GM23248 (cell line): ENCODE data around the gene ADGRF1. TPM values are rescaled to one million over a fixed set of nuclear protein-coding genes. Genes with fewer than 3 reads are reported as not detected.

Experiments
- DNase-seq: peaks from one replicate; pipeline ENCODE4 v3.0.0-alpha.2; 2015
- H2AFZ ChIP-seq: fragments of 200-600 bp; sonication (generic); 2 replicates; pipeline ENCODE4 v1.6.1; 2016; ENCODE audit warnings: antibody characterized with exemption
- H3F3A ChIP-seq: fragments of 200-600 bp; sonication (generic); 2 replicates; pipeline ENCODE4 v1.6.1; 2016; ENCODE audit warnings: mild to moderate bottlenecking, antibody characterized with exemption, mixed run types; ENCODE audit not compliant: insufficient read depth
- H3K27ac ChIP-seq: fragments of 200-600 bp; sonication (generic); 2 replicates; pipeline ENCODE4 v1.5.1; 2016; ENCODE audit warnings: mild to moderate bottlenecking
- H3K27me3 ChIP-seq: fragments of 200-600 bp; sonication (generic); replicated peaks from 2 replicates; pipeline ENCODE4 v1.6.1; 2016; ENCODE audit warnings: mild to moderate bottlenecking; ENCODE audit not compliant: insufficient read depth
- H3K36me3 ChIP-seq: fragments of 200-600 bp; sonication (generic); 2 replicates; pipeline ENCODE4 v1.6.1; 2016; ENCODE audit warnings: low read depth, mild to moderate bottlenecking
- H3K4me1 ChIP-seq: fragments of 200-600 bp; sonication (generic); 2 replicates; pipeline ENCODE4 v1.6.1; 2016; ENCODE audit warnings: mild to moderate bottlenecking; ENCODE audit not compliant: insufficient read depth
- H3K4me2 ChIP-seq: fragments of 200-600 bp; sonication (generic); one replicate; pipeline ENCODE4 v1.6.1; 2016; ENCODE audit warnings: mild to moderate bottlenecking; ENCODE audit not compliant: unreplicated experiment
- H3K4me3 ChIP-seq: fragments of 200-600 bp; sonication (generic); 2 replicates; pipeline ENCODE4 v1.5.1; 2016; ENCODE audit warnings: mild to moderate bottlenecking
- H3K79me2 ChIP-seq: fragments of 200-600 bp; sonication (generic); 2 replicates; pipeline ENCODE4 v1.6.1; 2016; ENCODE audit warnings: mild to moderate bottlenecking; ENCODE audit not compliant: insufficient read depth
- H3K9ac ChIP-seq: fragments of 200-600 bp; sonication (generic); 2 replicates; pipeline ENCODE4 v1.6.1; 2016; ENCODE audit warnings: mild to moderate bottlenecking
- H3K9me2 ChIP-seq: fragments of 200-600 bp; sonication (generic); 2 replicates; pipeline ENCODE4 v1.6.1; 2016; ENCODE audit warnings: mixed run types, mild to moderate bottlenecking, moderate library complexity; ENCODE audit not compliant: insufficient read depth
- H3K9me3 ChIP-seq: fragments of 200-600 bp; sonication (generic); one replicate; pipeline ENCODE4 v1.6.1; 2017; ENCODE audit warnings: low read depth
- H4K20me1 ChIP-seq: fragments of 200-600 bp; sonication (generic); 2 replicates; pipeline ENCODE4 v1.6.0; 2016; ENCODE audit not compliant: insufficient read depth
- EZH2 ChIP-seq: fragments of 200-600 bp; sonication (generic); IDR thresholded peaks from 2 replicates; pipeline ENCODE4 v1.6.1; 2018; ENCODE audit warnings: antibody characterized with exemption, mild to moderate bottlenecking; ENCODE audit not compliant: insufficient read depth, poor library complexity, severe bottlenecking
- EZH2phosphoT487 ChIP-seq: fragments of 200-600 bp; sonication (generic); IDR thresholded peaks from 2 replicates; pipeline ENCODE4 v1.6.1; 2018; ENCODE audit warnings: antibody characterized with exemption, moderate library complexity, mild to moderate bottlenecking, low read depth; ENCODE audit not compliant: insufficient read depth
- WGBS, 2 experiments: methylation state at CpG; one replicate each; pipeline ENCODE4 v1.1.6; 2015 to 2017; ENCODE audit warnings: low lambda C conversion rate in 2 of 2, low coverage in 1 of 2; ENCODE audit errors: missing lambda C conversion rate in 2 of 2; 5-methylcytosine and 5-hydroxymethylcytosine counted together
- in situ Hi-C: fragments of 300-500 bp; cut with MboI; formaldehyde crosslinking; loops from 2 replicates; pipeline ENCODE4 v1.15.0; 2020
- polyA plus RNA-seq: library from polyadenylated mRNA; unstranded; fragments of >200 nt; fragmentation: Nextera tagmentation; extraction: Ambion mirVana; gene quantifications from 2 replicates; pipeline ENCODE4 v1.2.1, GENCODE V29; 2016
- total RNA-seq: library from RNA; depleted of rRNA; stranded (reverse); fragments of >200 nt; shearing (Covaris generic); gene quantifications from 2 replicates; pipeline ENCODE4 v1.2.3, GENCODE V29; 2014; rRNA removed

The ADGRF1 gene
- total and polyA plus RNA-seq, 2 experiments from 2014 or later: not detected

DNA sequence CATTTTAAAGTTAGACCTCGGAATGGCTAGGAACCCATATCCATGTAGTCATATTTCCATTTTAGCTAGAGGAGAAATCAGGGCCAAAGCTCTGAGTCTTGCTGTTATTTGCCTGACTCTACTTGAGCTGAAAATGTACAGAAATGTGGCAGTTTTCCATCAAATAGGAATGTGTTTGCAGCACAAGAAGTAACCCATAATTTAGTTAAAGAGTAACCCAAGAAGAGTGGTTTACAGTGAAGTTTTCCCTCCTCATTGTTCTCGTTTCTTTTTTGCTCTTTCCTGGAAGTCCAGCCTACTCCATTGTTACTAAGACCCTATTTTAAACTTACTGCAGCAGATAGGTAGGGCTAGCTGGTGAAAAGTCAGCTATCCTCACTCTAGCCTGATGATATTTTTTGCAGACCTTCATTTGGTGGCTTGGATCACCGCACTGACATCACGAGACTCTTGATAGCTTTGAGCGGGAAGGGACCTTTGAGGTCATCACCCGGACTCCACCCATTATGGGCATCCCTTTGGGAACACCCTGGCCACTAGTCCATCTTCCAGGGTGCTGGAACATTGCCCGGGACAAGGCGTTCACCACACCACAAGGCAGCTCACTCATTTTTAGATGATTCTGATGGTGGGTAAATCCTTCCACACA lies 92.4 kb downstream of the ADGRF1 start:
- 0 out of 2 replicates have a peak, but pooled peaks cover 3% of the 10 kb centered on the region for H3K27me3 ChIP-seq
- 36 to 41% methylated on average over 8 of the region's 8 CpGs for WGBS, 2 experiments
- no peak overlapping the region for H3K9ac ChIP-seq
- H3F3A ChIP-seq: no peaks in the 10 kb centered on the region
- H3K4me3 ChIP-seq: no peak overlapping the region
- no peak overlapping the region for H3K27ac ChIP-seq
- H3K4me2 ChIP-seq: no peak overlapping the region
- no peak for DNase-seq
- H3K4me1 ChIP-seq: no peaks in the 10 kb centered on the region
- no peaks in the 10 kb centered on the region for H3K36me3 ChIP-seq
- no peaks in the 10 kb centered on the region for H3K9me2 ChIP-seq
- H2AFZ ChIP-seq: no peak overlapping the region
- TF ChIP-seq EZH2 (no peak), EZH2phosphoT487 (no peak)
- H3K9me3 ChIP-seq: no peaks in the 10 kb centered on the region
- in situ Hi-C loops: no loop called here
- H3K79me2 ChIP-seq: no peaks in the 10 kb centered on the region
- no peaks in the 10 kb centered on the region for H4K20me1 ChIP-seq

GRCh38 chr6:46948699-46949098 lies 93.4 kb downstream of the ADGRF1 start:
- Histone ChIP-seq H3K4me1 (no peaks in the 10 kb centered on the region), H3K27me3 (0 out of 2 replicates have a peak, but pooled peaks cover 3% of the 10 kb centered on the region), H3K9me2 (no peaks in the 10 kb centered on the region), H4K20me1 (no peaks in the 10 kb centered on the region), H3K9me3 (no peaks in the 10 kb centered on the region), H3K4me3 (no peak overlapping the region), H3K9ac (no peak overlapping the region), H3K79me2 (no peaks in the 10 kb centered on the region), H2AFZ (no peak overlapping the region), H3K4me2 (no peak overlapping the region), H3K36me3 (no peaks in the 10 kb centered on the region), H3F3A (no peaks in the 10 kb centered on the region), H3K27ac (no peak overlapping the region)
- no peak for DNase-seq
- in situ Hi-C loops: no loop called here
- no peak for TF ChIP-seq EZH2phosphoT487
- TF ChIP-seq EZH2: no peak
- WGBS, 2 experiments: 52 to 55% methylated on average over 8 of the region's 8 CpGs

Other genes with a start within 250 kb of the ADGRF1 start
- gene MEP1A, start 248.9 kb downstream of the ADGRF1 start, total RNA-seq: not detected in 2 replicates
- not detected in 2 replicates for gene MEP1A, start 248.9 kb downstream of the ADGRF1 start, polyA plus RNA-seq
- 0.13 and 0.65 TPM in 2 replicates for gene ADGRF5, start 120.4 kb downstream of the ADGRF1 start, total RNA-seq
- 0.28 and 0.29 TPM in 2 replicates for gene ADGRF5, start 120.4 kb downstream of the ADGRF1 start, polyA plus RNA-seq